GM18951 (cell line): ENCODE measurements around the gene PLPP6.

Experiments used
- POLR2A ChIP-seq: IDR thresholded peaks from 4 replicates; pipeline ENCODE4 v1.6.1; 2011; ENCODE audit warnings: mild to moderate bottlenecking; ENCODE audit not compliant: insufficient read length, insufficient read depth; ENCODE audit errors: extremely low read depth
- in situ Hi-C: fragments of 300-500 bp; cut with MboI; formaldehyde crosslinking; loops from one replicate; pipeline ENCODE4 v1.12.0; 2022; ENCODE audit warnings: low sequenced_read_pairs, mixed read lengths, inconsistent platforms; ENCODE audit not compliant: unreplicated experiment

PLPP6 gene

GRCh38 chr9:4662108-4662988 is at the start of gene PLPP6:
TSS of gene PLPP6 (plus strand) at chr9:4662294. CDS start at chr9:4662376, 82 bp downstream.
- peak; percentile 89 for TF ChIP-seq POLR2A
- in situ Hi-C loops, result no loop called here

- in situ Hi-C loops, result no loop called here
- no peak for TF ChIP-seq POLR2A
Observed at GRCh38 chr9:4614627-4615026, 47.5 kb upstream of the PLPP6 start.

DNA sequence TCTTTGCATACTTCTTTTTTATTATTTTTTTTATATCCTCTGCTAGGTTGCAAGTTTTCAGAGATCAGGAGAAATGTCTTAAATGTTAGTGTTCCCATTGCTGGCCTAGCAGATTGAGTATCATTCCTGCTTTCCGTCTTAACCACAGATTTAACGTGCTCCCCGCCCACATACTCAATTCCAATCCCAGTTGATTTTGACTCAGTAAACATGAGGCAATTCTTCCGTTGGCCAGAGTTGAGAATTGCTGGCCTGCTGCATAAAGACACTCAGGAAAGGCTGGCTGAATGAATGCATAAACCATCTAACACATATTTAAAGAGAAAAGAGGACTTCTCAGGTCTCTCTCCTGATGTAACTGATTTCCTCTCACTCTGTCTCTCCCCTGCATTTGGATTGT is 46.8 kb upstream of the PLPP6 start:
- in situ Hi-C loops, result no loop called here

DNA sequence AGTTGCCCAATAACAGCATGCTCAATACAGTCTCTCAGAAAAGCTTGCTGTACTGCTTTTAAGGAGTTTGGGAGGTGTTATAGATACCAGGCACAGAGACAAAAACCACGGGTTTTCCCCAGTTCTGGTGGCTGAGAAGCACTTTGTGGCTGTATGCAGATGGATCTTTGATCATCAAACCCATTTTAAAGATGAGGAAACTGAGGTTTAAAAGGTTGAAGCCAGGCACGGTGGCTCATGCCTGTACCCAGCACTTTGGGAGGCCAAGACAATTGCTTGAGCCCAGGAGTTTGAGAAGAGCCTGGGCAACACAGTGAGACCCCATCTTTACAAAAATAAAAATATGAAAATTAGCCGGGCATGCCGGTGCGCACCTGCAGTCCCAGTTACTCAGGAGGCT is 46.3 kb upstream of the PLPP6 start:
- in situ Hi-C loops, result no loop called here
- TF ChIP-seq POLR2A, result no peak

More for the DNA sequence above, 46.8 kb upstream of the PLPP6 start:
- TF ChIP-seq POLR2A, result no peak

DNA sequence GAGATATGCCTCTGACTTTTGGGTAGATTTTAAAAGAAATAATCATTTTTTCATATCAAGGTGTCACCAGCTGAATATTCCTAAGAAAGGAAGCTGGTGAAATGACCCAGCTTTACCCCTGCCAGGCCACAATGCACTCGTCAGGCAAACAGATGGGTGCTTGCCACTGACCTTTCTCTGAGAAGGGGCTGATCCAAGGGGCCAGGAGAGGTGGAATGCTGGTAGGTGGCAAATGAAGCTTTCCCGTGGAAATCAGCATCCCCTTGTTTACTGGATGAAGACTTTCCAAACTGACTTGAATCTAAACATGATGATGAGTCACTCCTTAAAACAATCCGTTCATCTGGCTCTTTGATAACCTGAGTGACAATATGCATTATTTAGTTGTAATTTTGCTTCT is 44.3 kb upstream of the PLPP6 start:
- no peak for TF ChIP-seq POLR2A

GRCh38 chr9:4618700-4619099 is 43.4 kb upstream of the PLPP6 start:
- in situ Hi-C loops, result no loop called here
- TF ChIP-seq POLR2A, result no peak

More for the DNA sequence above, 44.3 kb upstream of the PLPP6 start:
- in situ Hi-C loops, result no loop called here

DNA sequence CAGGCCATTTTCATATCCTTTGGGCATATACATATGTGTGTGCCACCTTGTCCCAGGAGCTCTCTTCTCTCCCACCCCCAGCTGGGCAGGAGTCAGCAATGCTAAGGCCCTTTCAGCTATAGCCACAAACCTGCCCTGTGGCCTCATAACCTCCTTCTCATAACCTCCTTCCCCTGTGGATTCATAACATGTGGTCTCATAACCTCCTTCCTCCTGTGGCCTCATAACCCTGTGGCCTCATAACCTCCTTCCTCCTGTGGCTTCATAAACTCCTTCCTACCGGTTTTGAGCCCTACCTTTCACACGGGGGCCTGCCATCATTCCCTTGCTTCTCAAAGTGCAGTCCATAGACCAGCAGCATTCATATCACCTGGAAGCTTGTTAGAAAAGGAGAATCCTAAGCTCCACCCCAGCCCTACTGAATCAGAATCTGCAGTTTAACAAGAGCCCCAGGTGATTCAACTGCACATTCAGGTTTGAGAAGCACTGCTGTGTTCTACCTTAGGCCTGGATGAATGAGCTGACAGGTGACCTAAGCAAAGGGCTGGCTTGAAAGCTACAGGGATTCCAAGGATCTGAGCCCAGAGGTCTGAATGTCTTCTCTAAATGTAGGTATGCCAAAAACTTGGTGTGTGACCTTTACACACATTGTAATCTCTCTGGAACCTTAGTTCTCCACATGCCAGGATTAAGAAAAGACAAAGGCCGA is 41.9 kb upstream of the PLPP6 start:
- in situ Hi-C loops, result no loop called here
- no peak for TF ChIP-seq POLR2A

- in situ Hi-C loops, result no loop called here
- TF ChIP-seq POLR2A, result no peak
Observed at GRCh38 chr9:4620881-4621555, 41.1 kb upstream of the PLPP6 start.

- no peak for TF ChIP-seq POLR2A
- in situ Hi-C loops, result no loop called here
Observed at GRCh38 chr9:4622016-4622415, 40.1 kb upstream of the PLPP6 start.

GRCh38 chr9:4630836-4631235 is 31.3 kb upstream of the PLPP6 start:
- no peak for TF ChIP-seq POLR2A
- in situ Hi-C loops, result loop anchor here (10.0 kb wide), 1 partner anchor 246 kb away; no protein-coding TSS in a partner anchor

- in situ Hi-C loops, result loop anchor here (10.0 kb wide), 1 partner anchor 254 kb away; no protein-coding TSS in a partner anchor
- no peak for TF ChIP-seq POLR2A
Observed at GRCh38 chr9:4638968-4639367, 23.1 kb upstream of the PLPP6 start.

DNA sequence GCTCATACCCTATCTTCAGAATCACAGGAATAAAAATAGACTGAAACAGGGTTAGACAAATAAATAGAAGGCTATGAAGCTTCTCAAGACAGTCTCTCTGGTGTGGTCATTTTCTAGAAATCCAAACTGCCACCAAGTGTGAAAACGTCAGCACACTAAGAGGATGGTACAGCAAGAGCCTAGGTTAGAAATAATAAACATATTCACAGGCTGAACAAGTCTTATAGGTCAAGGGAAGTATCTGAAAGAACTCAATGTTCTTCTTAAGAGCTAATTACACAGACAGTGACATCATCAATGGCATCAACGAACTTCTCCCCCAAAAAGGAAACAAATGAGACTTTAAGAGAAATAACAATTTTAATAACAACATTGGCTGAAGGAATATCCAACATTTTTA is 22.7 kb upstream of the PLPP6 start:
- TF ChIP-seq POLR2A, result no peak
- in situ Hi-C loops, result loop anchor here (10.0 kb wide), 1 partner anchor 255 kb away; no protein-coding TSS in a partner anchor

- in situ Hi-C loops, result no loop called here
- no peak for TF ChIP-seq POLR2A
Observed at GRCh38 chr9:4640027-4640426, 22.1 kb upstream of the PLPP6 start.
